Midbrain (tissue), 1 donor: ENCODE results near the gene TUBB8.
"Not testable (repeated sequence)": the region's sequence is repeated elsewhere in the genome, so short reads cannot be mapped to it uniquely, and the experiment has no call there.

Experiments
- DNase-seq: peaks from one replicate; lab custom pipeline; 2025; lab: John Stamatoyannopoulos, UW

TUBB8 gene

DNA sequence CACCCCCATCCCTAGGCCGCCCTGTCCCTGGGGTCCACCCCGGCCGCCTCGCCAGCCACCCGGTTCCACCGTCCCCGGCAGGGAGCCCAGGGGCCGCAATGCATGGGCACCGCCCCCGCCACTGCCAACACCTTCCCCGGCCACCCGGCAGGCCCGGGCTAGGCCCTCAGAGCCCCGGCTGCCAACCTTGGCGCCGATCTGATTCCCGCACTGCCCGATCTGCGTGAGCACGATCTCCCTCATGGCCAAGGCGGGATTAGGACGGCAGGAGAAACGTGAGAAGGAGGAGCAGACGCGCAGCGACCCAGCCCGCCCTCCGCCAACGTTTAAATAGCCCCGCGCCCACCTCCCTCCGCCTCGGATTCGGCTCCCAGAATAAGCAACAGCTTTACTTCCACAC is at the start of gene TUBB8:
TSS of gene TUBB8 (minus strand) at position 301 of the 400 bp plus-strand sequence. CDS start at position 243, 58 bp downstream.
- no peak for DNase-seq

DNA sequence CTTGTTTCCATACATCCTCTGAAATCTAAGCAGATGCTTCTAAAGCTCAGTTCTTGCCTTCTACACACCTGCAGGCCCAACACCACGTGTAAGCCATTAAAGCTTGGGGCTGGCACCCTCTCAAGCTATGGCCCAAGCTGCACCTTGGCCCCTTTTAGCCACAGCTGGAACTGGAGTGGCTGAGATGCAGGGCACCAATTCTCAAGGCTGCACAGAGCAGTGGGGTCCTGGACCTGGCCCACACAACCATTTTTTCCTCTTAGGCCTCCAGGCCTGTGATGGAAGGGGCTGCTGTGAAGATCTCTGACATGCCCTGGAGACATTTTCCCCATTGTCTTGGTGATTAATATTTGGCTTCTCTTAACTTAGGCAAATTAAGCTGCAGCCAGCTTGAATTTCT is 47.4 kb upstream of the TUBB8 start:
- DNase-seq, result no peak

DNA sequence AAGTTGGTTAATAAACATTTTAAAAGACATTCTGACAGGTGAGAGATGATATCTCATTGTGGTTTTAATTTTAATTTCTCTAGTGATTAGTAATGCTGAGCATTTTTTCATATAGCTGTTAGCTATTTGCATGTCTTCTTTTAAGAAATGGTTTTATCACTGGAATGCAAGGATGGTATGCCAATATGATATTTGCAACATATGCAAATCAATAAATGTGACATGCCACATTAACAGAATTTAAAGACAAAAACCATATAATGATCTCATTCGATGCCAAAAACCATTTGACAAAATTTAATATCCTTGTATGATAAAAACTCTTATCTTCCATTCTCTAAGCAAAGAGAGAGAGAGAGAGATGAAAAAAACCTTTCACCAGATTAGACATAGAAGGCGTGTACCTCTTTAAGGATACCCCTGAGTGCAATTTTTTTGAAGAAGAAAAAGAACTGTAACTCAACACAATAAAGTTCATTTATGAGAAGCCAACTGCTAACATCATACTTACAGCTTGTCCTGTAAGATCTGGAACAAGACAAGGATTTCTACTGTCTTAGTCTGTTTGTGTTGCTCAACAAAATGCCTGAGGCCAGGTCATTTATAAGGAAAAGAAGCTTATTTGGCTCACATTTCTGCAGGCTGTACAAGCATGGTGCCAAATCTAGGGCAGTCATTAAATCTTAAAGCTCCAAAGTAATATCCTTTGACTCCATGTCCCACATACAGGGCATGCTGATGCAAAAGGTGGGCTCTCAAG is 46.4 kb upstream of the TUBB8 start:
- DNase-seq, result no peak

- no peak for DNase-seq
Observed at GRCh38 chr10:94613-95012, 45.5 kb upstream of the TUBB8 start.

GRCh38 chr10:92846-93245 is 43.8 kb upstream of the TUBB8 start:
- DNase-seq, result no peak

DNA sequence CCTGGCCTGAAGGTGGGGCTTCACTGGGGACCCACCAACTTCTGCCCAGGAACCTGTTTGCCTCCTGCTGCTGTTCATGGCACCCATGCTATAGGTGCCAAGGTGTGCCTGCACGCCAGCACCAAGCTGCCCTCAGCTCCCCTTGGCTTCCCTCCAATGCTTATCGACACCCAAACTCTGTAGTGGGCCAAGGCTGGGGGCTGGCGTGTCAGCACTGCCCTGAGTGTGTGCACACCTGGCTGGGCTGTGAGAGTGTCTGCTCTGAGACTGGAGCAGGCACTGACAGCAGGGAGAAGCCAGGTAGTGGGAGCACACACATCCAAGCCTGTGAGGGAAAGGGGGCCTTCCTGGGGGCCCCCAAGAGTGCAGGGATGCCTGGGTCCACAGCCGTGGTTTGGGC is 43.1 kb upstream of the TUBB8 start:
- DNase-seq, result no peak

DNA sequence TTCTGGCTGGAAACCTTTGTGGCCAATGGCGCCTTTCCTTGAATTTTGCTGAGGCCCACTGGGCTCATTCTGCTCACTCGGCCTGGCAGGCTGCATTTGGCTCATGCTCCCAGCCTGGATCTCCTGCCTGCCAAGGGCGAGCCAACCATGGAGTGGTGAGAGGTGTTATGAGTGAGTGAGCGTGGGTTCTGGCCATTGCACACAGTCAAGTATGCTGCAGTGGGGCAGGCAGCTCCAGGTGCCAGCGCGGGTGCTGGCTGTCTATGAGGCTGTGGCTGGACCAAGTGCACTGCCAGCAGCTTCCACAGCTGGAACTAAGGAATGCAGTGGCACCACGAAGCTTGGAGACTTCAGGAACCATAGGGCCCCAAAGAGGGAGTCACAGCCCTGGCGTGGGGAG is 42.2 kb upstream of the TUBB8 start:
- no peak for DNase-seq

- DNase-seq, result no peak
Observed at GRCh38 chr10:90161-90560, 41.1 kb upstream of the TUBB8 start.

DNA sequence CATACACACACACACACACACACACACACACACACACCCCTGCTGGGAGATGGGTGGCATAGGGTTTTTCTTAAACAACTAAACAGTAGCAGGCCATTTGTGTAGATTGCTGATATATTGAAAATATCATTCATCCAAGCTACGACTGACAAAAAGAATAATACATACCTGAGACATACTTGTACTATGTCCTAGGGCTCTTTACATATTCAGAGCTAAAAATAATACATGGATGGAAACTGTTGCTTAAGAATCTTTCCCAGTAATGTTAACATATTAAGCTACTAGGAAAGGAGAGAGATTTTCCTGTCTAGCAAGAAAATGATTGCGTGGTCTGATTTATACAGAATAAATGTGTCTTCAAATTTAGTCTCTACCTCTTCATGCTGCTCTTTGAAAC is 40.2 kb upstream of the TUBB8 start:
- no peak for DNase-seq

DNA sequence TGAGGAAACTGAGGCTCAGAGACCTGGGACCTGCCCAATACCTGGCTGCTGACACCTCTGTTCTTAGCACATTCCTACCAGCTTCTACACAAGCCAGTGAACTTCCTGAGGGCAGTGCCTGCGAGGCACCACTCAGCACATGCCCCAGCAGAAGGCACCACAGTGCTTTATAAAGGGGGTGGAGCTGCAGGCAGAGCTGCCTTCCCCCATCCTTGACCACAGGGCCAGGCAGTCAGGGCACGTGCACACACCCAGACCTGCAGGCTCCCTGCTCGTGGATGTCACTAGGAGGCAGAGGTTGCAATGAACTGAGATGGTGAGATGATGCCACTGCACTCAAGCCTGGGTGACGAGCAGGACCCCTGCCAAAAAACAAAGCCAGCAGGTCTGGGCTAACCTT is 39.2 kb upstream of the TUBB8 start:
- no peak for DNase-seq

DNA sequence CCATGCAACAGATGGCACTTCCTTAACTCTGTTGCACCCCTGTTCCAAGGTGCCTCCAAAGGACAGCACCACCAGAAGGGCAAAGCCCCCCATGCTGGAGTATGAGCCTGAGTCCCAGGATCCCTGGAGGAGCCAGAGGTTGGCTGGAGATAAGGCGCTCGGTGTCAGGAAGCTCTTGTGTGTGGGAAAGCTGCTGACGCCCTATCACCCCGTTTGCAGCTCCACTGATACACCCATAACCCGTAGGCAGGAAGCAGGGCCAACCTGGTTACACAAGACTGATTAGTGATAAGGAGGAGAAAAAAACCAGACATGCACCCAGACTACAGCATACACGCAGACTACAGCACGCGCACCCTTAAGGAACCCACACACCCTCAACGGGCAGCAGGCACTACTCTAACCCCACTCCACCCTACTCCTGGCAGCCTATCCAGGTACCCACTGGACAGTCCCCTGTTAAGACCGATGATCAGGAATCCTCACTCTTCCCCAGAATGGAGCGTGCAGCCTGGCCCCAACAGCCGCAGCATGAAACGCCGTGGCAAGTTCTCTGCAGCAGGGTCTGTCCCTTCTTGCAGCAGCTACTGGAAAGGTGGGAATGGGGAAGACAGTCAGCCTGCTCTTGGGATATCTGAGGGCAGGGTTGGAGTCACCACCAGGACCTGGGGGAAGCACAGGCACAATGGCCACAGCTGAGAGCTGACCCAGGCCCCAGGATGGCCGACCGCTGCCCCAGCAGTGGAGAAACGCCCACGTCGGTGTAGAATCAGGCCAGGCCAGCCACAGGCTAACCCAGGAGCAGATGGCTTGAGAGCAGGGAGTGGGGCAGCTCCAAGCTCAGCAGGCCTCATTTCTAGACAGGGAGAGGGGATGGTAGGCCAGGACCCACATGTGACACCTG is 38.3 kb upstream of the TUBB8 start:
- no peak for DNase-seq

DNA sequence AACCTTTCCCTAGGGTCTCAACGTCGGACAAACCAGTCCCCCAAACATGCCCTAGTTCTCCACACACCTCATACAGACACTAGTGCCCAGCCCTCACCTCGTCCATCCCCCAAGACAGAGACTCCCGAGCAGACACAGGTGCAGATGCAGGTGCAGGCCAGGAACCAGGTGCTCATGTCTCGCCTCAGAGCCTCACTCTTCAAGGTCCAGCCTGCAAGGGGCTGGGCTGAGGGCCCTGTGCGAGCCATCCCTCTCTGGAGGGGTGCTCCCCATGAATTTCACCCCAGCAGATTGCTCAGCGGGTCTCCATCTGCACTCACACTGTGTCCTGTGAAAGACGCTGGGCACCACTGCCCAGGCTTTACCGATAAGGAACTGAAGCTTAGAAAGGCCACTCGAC is 36.9 kb upstream of the TUBB8 start:
- no peak for DNase-seq

GRCh38 chr10:85044-85443 is 35.9 kb upstream of the TUBB8 start:
- DNase-seq, result no peak

DNA sequence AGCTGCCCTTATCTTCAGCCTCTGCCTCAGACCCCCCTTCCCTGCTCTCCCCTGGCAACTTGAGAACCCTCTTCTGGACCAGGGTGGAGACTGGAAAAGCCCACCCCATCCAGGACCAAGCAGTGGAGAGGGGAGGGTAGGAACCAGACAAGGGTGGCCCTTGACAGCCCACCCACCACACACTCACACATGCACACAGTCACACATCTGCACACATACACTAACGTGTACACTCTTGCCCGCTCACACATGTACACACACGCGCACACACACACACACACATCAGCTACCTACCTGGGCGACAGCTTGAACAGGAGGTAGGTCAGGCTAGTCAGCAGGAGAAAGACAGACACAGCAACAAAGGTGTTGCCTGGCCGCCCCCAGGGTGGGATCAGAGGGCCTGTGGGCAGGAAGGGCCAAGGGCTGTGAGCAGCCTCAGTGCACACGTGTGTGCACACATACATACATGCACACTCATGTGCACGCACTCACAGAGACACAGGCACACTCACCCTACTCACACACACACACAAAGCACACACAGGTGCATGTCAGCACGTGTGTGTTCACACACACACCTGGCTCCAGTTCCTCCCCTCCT is 34.9 kb upstream of the TUBB8 start:
- no peak for DNase-seq

DNA sequence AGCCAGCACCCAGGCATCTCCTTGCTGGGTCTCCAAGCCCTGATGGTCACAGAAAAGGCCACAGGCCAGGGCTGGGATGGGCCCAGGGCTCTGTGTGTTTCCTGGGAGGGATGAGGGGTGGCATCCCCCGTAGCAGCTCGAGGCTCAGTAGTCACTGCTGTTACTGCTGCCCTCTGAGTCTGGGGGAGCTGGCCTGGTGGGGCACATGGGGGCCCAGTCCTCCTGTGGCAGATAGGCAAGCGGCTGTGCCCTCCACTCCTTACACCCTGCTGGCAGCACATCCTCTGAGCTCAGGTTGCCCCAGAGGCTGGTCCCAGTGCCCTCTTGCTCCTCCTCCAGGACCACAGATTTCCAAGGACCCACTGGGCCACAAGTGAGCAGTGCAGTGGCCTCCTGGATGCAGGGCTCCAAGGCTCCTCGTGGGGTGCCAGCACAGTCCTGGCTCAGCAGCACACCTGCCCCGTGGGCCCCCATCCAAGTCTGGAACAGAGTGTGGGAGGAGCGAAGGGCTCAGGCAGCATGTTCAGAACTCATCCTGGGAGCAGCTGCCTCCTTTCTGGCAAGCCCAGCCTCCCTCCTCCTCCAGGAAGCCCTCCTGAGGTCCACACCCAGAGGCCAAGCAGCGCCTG is 31.5 kb upstream of the TUBB8 start:
- DNase-seq, result no peak

DNA sequence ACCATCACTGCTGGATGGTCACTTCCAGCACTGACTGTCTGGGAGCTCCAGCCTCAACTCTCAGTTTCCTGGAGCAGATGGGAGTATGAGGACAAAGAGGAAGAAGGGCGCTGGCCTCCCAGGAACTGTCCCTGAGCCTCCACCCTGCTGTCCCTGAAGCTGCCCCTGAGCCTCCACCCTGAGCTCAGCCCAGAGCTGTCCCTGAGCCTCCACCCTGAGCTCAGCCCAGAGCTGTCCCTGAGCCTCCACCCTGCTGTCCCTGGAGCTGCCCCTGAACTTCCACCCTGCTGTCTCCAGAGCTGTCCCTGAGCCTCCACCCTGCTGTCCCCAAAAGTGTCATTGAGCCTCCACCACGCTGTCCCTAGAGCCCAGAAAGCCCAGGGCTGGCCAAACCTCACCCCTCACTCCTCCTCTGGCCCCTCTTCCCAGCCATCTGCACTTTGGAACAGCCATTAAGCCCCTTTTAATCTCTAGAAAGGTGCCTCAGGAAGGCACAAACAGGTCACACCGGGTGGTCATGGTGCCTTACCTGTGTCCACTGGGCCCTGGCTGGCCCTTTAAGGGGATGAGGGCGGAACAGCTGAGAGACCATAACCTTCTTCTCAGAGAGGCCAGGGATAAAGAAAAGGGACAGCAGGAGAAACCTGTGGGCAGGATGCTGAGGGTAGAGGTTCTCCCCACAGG is 30.6 kb upstream of the TUBB8 start:
- DNase-seq, result no peak

GRCh38 chr10:78556-78955 is 29.5 kb upstream of the TUBB8 start:
- DNase-seq, result no peak

DNA sequence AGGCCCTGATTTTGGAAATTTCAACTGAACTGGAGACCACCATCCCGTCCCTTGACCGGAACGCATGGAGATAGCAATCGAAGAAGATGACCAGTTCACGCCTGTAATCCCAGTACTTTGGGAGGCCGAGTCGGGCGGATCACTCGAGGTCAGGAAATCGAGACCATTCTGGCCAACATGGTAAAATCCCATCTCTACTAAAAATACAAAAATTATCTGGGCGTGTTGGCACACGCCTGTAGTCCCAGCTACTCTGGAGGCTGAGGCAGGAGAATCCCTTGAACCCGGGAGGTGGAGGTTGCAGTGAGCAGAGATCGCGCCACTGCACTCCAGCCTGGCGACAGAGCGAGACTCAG is 25.1 kb upstream of the TUBB8 start:
- not testable (repeated sequence) for DNase-seq

GRCh38 chr10:73543-74265 is 24.6 kb upstream of the TUBB8 start:
- peak; percentile 53 for DNase-seq

DNA sequence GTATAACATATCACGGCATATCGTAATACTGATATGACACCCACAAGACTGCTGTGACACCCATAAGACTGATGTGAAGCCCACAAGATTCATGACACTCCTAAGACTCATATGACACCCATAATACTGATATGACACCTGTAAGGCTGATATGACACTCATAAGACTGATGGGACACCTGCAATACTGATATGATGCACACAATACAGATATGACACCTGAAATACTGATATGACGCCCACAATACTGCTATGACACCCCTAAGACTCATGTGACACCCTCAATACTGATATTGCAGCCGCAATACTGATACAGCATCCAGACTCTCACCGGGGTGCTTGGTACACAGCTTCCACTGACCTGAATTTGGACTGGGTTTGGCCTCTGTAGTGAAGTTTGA is 19.1 kb upstream of the TUBB8 start:
- not testable (repeated sequence) for DNase-seq

GRCh38 chr10:49926-50325 is 830 bp upstream of the TUBB8 start:
- not testable (repeated sequence) for DNase-seq
